SU-DHL-6 (cell line): ENCODE measurements around the gene CTNNAL1.
"Not testable (repeated sequence)": the region's sequence is repeated elsewhere in the genome, so short reads cannot be mapped to it uniquely, and the experiment has no call there.

Experiments
- H2AFZ ChIP-seq: fragments of 200-600 bp; sonication (generic); 2 replicates; pipeline ENCODE4 v1.6.1; 2014; ENCODE audit warnings: low read depth, mild to moderate bottlenecking, moderate library complexity, mixed read lengths, antibody characterized with exemption, low read length; ENCODE audit not compliant: severe bottlenecking
- H3F3A ChIP-seq: fragments of 200-600 bp; shearing (Covaris generic); 2 replicates; pipeline ENCODE4 v1.6.0; 2016; ENCODE audit warnings: antibody characterized with exemption, mild to moderate bottlenecking; ENCODE audit not compliant: insufficient read depth
- H3K27ac ChIP-seq: fragments of 200-600 bp; sonication (generic); 2 replicates; pipeline ENCODE4 v1.5.1; 2016; ENCODE audit warnings: low read depth, mild to moderate bottlenecking, low read length, moderate library complexity, mixed read lengths
- H3K27me3 ChIP-seq: fragments of 200-600 bp; sonication (generic), shearing (Covaris generic); 2 replicates; pipeline ENCODE4 v1.6.0; 2014; ENCODE audit warnings: mild to moderate bottlenecking, low read length
- H3K36me3 ChIP-seq: fragments of 200-600 bp; sonication (generic); 2 replicates; pipeline ENCODE4 v1.6.1; 2014; ENCODE audit warnings: mild to moderate bottlenecking, low read length, mixed read lengths
- H3K4me2 ChIP-seq: fragments of 300-600, 200-600 bp; shearing (Covaris generic), sonication (generic); 2 replicates; pipeline ENCODE4 v1.6.0; 2014; ENCODE audit warnings: low read length, low read depth, mild to moderate bottlenecking; ENCODE audit not compliant: poor library complexity, severe bottlenecking
- H3K4me3 ChIP-seq: fragments of 200-600 bp; sonication (generic); 2 replicates; pipeline ENCODE4 v1.5.1; 2014; ENCODE audit warnings: antibody characterized with exemption, low read length, mild to moderate bottlenecking, mixed read lengths; ENCODE audit not compliant: insufficient read depth, poor library complexity, severe bottlenecking
- H3K79me2 ChIP-seq: fragments of 200-600 bp; sonication (generic); 2 replicates; pipeline ENCODE4 v1.6.1; 2014; ENCODE audit warnings: mild to moderate bottlenecking, low read length, moderate library complexity; ENCODE audit not compliant: insufficient read depth
- H3K9ac ChIP-seq: fragments of 200-600 bp; sonication (generic); 2 replicates; pipeline ENCODE4 v1.7.0; 2014; ENCODE audit warnings: mild to moderate bottlenecking, low read length
- H3K9me2 ChIP-seq: fragments of 200-600 bp; sonication (generic); replicated peaks from 2 replicates; pipeline ENCODE4 v1.6.1; 2014; ENCODE audit warnings: low read length; ENCODE audit not compliant: insufficient read depth
- H3K9me3 ChIP-seq: fragments of 200-600 bp; sonication (generic); 2 replicates; pipeline ENCODE4 v1.6.1; 2014; ENCODE audit warnings: low read length, mixed read lengths; ENCODE audit not compliant: insufficient read depth
- H4K20me1 ChIP-seq: fragments of 200-600 bp; sonication (generic); 2 replicates; pipeline ENCODE4 v1.6.1; 2014; ENCODE audit warnings: low read depth, mild to moderate bottlenecking, antibody characterized with exemption, low read length, moderate library complexity, mixed read lengths
- EZH2phosphoT487 ChIP-seq: fragments of 200-600 bp; sonication (generic), shearing (Covaris generic); conservative IDR thresholded peaks from 2 replicates; pipeline ENCODE4 v1.6.1; 2018; ENCODE audit warnings: mild to moderate bottlenecking, antibody characterized with exemption, low read length, moderate library complexity, mixed read lengths
- TF ChIP-seq, protein P1 (sequence below): fragments of 200-600 bp; sonication (generic); IDR thresholded peaks from one replicate; pipeline ENCODE4 v1.5.1; 2017; ENCODE audit warnings: antibody characterized with exemption, mild to moderate bottlenecking, low read length, moderate library complexity; ENCODE audit not compliant: insufficient read depth, poor library complexity, severe bottlenecking

The CTNNAL1 gene

DNA sequence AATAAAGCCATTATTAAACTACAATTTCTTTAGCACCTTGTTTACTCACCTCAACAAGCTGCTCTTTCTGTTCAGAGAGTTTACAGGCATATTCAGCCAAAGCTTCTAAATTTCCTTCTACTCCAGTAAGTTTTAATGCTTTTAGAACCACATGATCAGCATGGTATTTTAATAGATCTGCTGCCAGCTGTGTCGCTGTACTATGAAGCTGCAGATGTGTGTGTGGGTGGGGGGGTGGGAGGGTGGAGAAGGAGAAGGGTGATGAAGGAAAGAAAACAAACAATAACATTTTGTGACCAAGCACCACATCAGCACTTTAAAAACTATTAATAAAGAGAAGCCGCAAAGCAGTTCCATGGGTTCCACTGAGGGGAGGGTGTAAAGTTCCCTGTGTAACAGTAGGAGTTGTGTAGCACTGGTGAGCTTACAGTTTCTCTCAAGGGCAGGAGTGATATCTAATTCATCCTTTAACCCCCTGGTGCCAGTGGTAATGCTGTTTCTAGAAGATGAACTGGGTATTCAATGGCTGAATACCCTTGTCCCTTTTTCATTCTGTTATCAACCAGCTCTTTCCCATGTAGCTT, 40.6 kb downstream of the CTNNAL1 start:
- no peak overlapping the region for H3K27ac ChIP-seq
- no peaks in the 10 kb centered on the region for H3K79me2 ChIP-seq
- TF ChIP-seq, protein P1, sequence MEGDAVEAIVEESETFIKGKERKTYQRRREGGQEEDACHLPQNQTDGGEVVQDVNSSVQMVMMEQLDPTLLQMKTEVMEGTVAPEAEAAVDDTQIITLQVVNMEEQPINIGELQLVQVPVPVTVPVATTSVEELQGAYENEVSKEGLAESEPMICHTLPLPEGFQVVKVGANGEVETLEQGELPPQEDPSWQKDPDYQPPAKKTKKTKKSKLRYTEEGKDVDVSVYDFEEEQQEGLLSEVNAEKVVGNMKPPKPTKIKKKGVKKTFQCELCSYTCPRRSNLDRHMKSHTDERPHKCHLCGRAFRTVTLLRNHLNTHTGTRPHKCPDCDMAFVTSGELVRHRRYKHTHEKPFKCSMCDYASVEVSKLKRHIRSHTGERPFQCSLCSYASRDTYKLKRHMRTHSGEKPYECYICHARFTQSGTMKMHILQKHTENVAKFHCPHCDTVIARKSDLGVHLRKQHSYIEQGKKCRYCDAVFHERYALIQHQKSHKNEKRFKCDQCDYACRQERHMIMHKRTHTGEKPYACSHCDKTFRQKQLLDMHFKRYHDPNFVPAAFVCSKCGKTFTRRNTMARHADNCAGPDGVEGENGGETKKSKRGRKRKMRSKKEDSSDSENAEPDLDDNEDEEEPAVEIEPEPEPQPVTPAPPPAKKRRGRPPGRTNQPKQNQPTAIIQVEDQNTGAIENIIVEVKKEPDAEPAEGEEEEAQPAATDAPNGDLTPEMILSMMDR = no peak
- no peak for TF ChIP-seq EZH2phosphoT487
- H3K9me2 ChIP-seq = no peaks in the 10 kb centered on the region
- no peaks in the 10 kb centered on the region for H3K9me3 ChIP-seq
- no peak overlapping the region for H2AFZ ChIP-seq
- no peak overlapping the region for H3K4me3 ChIP-seq
- no peaks in the 10 kb centered on the region for H3K27me3 ChIP-seq
- no peak overlapping the region for H3K4me2 ChIP-seq
- no peak overlapping the region for H3K9ac ChIP-seq
- H3K36me3 ChIP-seq = peaks cover 11% of the 10 kb centered on the region
- H4K20me1 ChIP-seq = no peaks in the 10 kb centered on the region
- no peaks in the 10 kb centered on the region for H3F3A ChIP-seq

DNA sequence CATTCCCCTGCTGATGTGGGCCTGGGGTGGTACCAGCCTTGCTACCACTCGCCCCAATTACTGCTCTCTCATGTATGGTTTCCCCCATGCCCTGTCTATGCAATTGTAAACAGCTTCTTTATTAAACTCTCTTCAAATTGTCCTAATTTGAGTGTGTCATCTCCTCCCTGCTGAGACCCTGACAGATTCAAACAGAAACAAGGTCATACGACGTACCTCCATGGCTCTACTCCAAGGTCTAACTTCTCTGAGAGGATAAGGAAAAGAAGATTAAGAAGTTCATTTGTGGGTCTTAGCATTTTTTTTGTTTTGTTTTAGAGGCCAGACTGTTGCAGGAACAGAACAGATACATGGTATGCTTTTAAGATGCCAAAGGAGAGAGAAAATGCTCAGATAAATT, 41.1 kb downstream of the CTNNAL1 start:
- Histone ChIP-seq H2AFZ (no peak overlapping the region), H3K4me3 (no peak overlapping the region), H3K4me2 (no peak overlapping the region), H3K9ac (no peak overlapping the region), H3K27me3 (no peaks in the 10 kb centered on the region), H3K79me2 (no peaks in the 10 kb centered on the region), H3F3A (no peaks in the 10 kb centered on the region), H3K27ac (no peak overlapping the region), H3K9me3 (no peaks in the 10 kb centered on the region), H3K9me2 (no peaks in the 10 kb centered on the region), H4K20me1 (no peaks in the 10 kb centered on the region), H3K36me3 (peaks cover 11% of the 10 kb centered on the region)
- TF ChIP-seq, protein P1 = no peak
- TF ChIP-seq EZH2phosphoT487 = no peak

DNA sequence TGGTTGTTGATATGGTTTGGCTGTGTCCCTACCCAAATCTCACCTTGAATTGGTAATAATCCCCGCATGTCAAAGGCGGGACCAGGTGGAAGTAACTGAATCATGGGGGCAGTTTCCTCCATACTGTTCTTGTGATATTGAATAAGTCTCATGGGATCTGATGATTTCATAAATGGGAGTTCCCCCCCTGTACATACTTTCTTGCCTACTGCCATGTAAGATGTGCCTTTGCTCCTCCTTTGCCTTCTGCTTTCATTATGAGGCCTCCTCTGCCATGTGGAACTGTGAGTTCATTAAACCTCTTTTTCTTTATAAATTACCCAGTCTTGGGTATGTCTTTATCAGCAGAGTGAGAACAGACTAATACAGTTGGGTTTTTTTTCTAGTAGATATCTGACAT, 41.9 kb downstream of the CTNNAL1 start:
- not testable (repeated sequence) for H3K4me2 ChIP-seq, H3K9ac ChIP-seq, H4K20me1 ChIP-seq, H3K27ac ChIP-seq, H3K79me2 ChIP-seq, H3K9me2 ChIP-seq, H2AFZ ChIP-seq, H3K9me3 ChIP-seq, H3F3A ChIP-seq, H3K4me3 ChIP-seq, H3K27me3 ChIP-seq
- H3K36me3 ChIP-seq = peaks cover 11% of the 10 kb centered on the region

DNA sequence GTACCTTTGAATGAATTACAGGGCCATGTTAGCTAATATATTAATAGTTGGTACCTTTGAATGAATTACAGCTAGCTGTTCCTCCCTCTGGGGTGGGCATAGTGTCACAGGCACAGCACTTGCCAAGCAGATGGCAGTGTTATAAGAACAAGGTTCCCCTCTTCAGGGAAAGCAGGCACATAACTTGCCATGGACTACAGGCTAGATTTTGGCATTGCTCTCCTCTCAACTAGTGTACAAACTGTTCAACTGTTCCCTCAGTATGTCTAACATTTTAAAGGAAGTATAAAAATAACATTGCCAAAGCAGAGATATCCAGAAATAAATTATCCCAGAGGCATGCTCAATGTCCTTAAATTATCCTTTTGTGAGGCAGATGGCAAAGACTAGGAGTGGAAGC, 45.4 kb downstream of the CTNNAL1 start:
- Histone ChIP-seq H3K36me3 (peaks cover 14% of the 10 kb centered on the region), H3K9me2 (no peaks in the 10 kb centered on the region), H3K79me2 (no peaks in the 10 kb centered on the region), H3K27ac (no peak overlapping the region), H3K27me3 (no peaks in the 10 kb centered on the region), H3K4me2 (no peak overlapping the region), H4K20me1 (no peaks in the 10 kb centered on the region), H2AFZ (no peak overlapping the region), H3K9ac (no peak overlapping the region), H3K4me3 (no peak overlapping the region), H3K9me3 (no peaks in the 10 kb centered on the region), H3F3A (no peaks in the 10 kb centered on the region)
- TF ChIP-seq EZH2phosphoT487 = no peak
- TF ChIP-seq, protein P1 = no peak
